Metanephros (tissue), 2 donors: ENCODE measurements around the gene ZNF664. TPM values are rescaled to one million over a fixed set of nuclear protein-coding genes. Genes with fewer than 3 reads are reported as not detected.

Experiments used
- small RNA-seq: library from RNA; depleted of rRNA; stranded (forward); fragments of <200 nt; gene quantifications from one replicate; pipeline ENCODE3, GENCODE V24; 2014; ENCODE audit warnings: low replicate concordance
- total RNA-seq: library from RNA; depleted of rRNA; stranded (reverse); fragments of >200 nt; gene quantifications from one replicate; pipeline ENCODE4 v1.2.3, GENCODE V29; 2014

ZNF664 gene
- total RNA-seq: 90.8 TPM

DNA sequence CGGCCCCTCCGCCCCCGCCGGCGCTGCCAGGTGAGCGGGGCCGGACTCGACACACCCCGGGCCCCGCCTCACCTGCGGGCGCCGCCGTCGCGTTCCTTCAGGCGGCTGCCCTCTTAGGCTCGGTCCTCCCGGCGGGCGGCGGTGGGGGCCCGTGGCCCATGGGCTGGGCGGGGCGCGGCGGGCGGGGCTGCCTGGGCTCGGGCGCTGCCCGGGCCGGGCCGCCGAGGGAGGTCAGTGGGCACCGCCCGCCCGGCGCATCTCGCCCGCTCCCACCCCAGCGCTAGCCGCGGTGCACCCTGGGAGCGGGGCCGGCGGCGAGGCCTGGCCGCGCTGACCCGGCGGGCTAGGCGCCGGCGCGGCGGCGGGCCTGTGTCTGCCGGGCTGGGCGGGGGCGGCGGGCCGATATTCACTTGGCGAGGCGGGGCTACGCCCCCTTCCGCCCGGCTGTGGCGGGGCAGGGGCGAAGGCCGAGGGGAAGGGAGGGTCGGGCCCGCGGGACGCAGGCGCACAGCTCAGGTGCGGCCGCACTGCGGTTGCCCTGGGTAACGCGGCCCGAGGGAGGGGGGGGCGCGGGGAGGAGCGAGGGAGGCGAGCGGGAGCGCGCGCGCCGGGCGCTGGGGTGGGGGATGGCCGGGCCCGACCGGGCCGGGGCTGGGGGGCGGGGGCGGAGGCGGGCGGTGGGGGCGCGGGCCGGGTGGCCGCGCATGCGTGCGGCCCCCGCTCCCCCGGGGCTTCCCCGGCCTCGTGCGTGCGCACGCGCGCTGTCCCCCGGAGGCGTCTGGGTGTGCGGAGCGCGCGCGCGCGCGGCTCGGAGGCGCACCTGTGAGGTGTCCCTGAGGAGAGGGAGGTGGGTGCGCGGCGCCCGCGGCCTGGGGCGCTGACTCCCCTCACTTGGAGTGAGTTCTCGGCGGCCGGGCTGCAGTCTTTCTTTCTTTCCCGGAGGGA, at the start of gene ZNF664, which contains the start of gene CCDC92:
Gene ZNF664, plus strand, starts transcription at position 759 of the 945 bp plus-strand sequence. CDS start 38,930 bp downstream, outside the sequence.
Gene CCDC92, minus strand, starts transcription at position 375 of the 945 bp plus-strand sequence. CDS start 28,526 bp downstream, outside the sequence.

Small RNA genes within 50 kb of the gene (small RNA-seq; reads per million reads assigned to genes)
- gene AC068790.4 (not detected), gene AC068790.6 (not detected)

Other genes starting within 250 kb of the ZNF664 start
- 1.3 TPM for gene DNAH10, start 210.9 kb upstream of the ZNF664 start, total RNA-seq
- 19.4 TPM for gene CCDC92, start 384 bp upstream of the ZNF664 start, total RNA-seq